ENCODE data around the gene ELMOD1.

DNA sequence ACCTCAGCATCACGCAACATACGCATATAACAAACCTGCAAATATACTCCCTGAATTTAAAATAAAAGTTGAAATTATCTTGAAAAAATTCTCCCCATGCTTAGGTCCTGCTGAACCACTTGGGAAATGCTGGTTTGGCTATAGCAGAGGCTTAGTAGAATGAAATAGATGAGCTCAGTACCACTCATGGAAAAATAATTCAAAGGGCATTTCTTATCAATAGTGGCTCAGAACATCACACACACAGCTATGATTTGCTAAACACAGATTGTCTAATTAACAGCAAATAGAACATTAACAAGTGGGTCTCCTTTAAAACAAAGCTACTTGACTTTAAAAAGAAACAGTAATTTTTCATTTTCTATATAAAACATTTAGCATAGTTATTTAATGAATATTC lies 21.5 kb downstream of the ELMOD1 start:
- TF ChIP-seq, protein P1, sequence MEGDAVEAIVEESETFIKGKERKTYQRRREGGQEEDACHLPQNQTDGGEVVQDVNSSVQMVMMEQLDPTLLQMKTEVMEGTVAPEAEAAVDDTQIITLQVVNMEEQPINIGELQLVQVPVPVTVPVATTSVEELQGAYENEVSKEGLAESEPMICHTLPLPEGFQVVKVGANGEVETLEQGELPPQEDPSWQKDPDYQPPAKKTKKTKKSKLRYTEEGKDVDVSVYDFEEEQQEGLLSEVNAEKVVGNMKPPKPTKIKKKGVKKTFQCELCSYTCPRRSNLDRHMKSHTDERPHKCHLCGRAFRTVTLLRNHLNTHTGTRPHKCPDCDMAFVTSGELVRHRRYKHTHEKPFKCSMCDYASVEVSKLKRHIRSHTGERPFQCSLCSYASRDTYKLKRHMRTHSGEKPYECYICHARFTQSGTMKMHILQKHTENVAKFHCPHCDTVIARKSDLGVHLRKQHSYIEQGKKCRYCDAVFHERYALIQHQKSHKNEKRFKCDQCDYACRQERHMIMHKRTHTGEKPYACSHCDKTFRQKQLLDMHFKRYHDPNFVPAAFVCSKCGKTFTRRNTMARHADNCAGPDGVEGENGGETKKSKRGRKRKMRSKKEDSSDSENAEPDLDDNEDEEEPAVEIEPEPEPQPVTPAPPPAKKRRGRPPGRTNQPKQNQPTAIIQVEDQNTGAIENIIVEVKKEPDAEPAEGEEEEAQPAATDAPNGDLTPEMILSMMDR (conservative IDR thresholded peaks at IDR 0.05; ENCODE audit: low read depth, low read length), result no peak
- no peak for TF ChIP-seq EZH2 (IDR thresholded peaks at IDR 0.05; ENCODE audit: borderline replicate concordance, low read depth, low read length, poor library complexity, severe bottlenecking)
